Lower lobe of right lung (tissue), 2 donors: ENCODE results near the gene AFAP1L1. TPM values are rescaled to one million over a fixed set of nuclear protein-coding genes. Genes with fewer than 3 reads are reported as not detected.

Experiments used
- ATAC-seq, 2 donors: fragments of 200-7000 bp; cut with Tn5 transposase; one replicate each; pipeline ENCODE4 v1.9.1; 2020 to 2022; ENCODE audit warnings: mild to moderate bottlenecking in 2 of 2, moderate library complexity in 2 of 2
- DNase-seq: peaks from one replicate; pipeline ENCODE4 v3.0.0-alpha.2; 2020
- H3K27ac ChIP-seq: fragments of 200-600 bp; one replicate; pipeline ENCODE4 v1.8.0; 2022
- H3K27me3 ChIP-seq: fragments of 200-600 bp; one replicate; pipeline ENCODE4 v1.8.0; 2022; ENCODE audit warnings: low read depth
- H3K36me3 ChIP-seq: fragments of 200-600 bp; one replicate; pipeline ENCODE4 v1.8.0; 2022; ENCODE audit warnings: mild to moderate bottlenecking
- H3K4me1 ChIP-seq: fragments of 200-600 bp; one replicate; pipeline ENCODE4 v1.8.0; 2022
- H3K4me3 ChIP-seq: fragments of 200-600 bp; one replicate; pipeline ENCODE4 v1.8.0; 2022; ENCODE audit warnings: mild to moderate bottlenecking
- H3K9me3 ChIP-seq: fragments of 200-600 bp; one replicate; pipeline ENCODE4 v1.8.0; 2022
- intact Hi-C: fragments of 100-400 bp; cut with DNase I; formaldehyde crosslinking; loops from one replicate; pipeline ENCODE4 v1.11.0; 2022
- total RNA-seq: library from RNA; stranded (reverse); fragmentation: NEBNext Ultra II Directional; extraction: Animal tissue kit (Norgen Biotek cat#: 25700); gene quantifications from one replicate; pipeline ENCODE4 v1.2.1, GENCODE V29; 2021
- TF ChIP-seq, protein P1 (sequence below): fragments of 200-600 bp; IDR thresholded peaks from one replicate; pipeline ENCODE4 v1.8.0; 2022; ENCODE audit warnings: antibody characterized with exemption, mild to moderate bottlenecking
- donor health status: DM: no; HTN: yes; CAD: no; lungs with severe emphysema.

Gene AFAP1L1
- total RNA-seq, 1 donor from 2014 or later = 26.6 TPM

DNA sequence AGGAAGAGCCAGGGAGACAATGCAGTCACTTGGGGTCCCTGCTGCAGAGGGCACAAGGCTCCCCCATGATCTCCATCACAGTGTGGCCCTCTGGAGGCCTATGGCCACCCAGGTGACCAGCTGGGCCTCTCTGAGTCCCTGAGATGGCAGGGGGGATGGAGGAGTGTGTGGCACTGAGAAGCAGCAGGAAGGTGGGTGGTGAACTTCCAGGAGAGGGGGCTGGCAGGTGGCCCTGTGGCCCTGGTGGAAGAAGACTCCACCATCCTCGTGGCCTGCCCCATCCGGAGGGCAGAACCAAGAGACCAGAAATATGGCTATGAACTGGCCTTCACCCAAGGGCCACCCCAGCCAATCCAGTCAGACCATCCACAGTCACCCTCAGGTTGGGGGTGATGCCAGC, 31.7 kb upstream of the AFAP1L1 start:
- no peaks in the 10 kb centered on the region for H3K27me3 ChIP-seq
- TF ChIP-seq, protein P1, sequence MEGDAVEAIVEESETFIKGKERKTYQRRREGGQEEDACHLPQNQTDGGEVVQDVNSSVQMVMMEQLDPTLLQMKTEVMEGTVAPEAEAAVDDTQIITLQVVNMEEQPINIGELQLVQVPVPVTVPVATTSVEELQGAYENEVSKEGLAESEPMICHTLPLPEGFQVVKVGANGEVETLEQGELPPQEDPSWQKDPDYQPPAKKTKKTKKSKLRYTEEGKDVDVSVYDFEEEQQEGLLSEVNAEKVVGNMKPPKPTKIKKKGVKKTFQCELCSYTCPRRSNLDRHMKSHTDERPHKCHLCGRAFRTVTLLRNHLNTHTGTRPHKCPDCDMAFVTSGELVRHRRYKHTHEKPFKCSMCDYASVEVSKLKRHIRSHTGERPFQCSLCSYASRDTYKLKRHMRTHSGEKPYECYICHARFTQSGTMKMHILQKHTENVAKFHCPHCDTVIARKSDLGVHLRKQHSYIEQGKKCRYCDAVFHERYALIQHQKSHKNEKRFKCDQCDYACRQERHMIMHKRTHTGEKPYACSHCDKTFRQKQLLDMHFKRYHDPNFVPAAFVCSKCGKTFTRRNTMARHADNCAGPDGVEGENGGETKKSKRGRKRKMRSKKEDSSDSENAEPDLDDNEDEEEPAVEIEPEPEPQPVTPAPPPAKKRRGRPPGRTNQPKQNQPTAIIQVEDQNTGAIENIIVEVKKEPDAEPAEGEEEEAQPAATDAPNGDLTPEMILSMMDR = no peak
- ATAC-seq (peak in 1 of 2 donors; percentile 13), DNase-seq (no peak)
- H3K27ac ChIP-seq = no peak overlapping the region
- no peak overlapping the region for H3K4me3 ChIP-seq
- H3K9me3 ChIP-seq = no peaks in the 10 kb centered on the region
- peaks cover 7% of the 10 kb centered on the region for H3K36me3 ChIP-seq
- no peaks in the 10 kb centered on the region for H3K4me1 ChIP-seq
- intact Hi-C loops = no loop called here

DNA sequence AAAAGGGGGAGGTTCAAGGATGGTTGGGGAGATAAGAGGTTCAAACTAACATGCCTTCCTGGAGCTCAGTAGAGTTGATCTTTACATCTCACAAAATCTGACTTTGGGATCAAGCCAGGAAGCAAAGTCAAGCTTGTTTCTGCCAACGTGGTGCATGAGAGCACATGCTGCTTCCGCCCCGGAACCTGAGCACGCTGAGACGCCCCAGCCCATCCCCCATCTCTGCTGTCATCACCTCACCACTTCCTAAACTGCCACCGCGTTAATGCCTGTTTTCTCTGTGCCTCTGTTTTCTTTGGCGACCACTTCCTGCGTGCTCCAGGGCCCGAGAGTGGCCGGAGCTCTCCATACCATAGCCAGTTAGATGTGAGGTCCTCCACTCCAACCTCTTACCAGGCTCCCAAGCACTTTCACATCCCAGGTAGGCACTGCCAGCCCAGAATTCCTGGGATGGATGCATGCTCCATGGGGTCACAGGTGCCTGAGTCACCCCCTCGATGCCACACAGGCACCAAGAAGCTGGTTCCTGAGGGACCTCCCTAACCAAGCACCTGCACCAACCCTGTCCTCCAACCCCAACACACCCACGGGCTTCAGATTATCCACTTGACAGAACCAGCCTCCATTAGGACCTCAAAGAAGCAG, 31.2 kb upstream of the AFAP1L1 start:
- no peaks in the 10 kb centered on the region for H3K4me1 ChIP-seq
- no peaks in the 10 kb centered on the region for H3K9me3 ChIP-seq
- no peak overlapping the region for H3K27ac ChIP-seq
- ATAC-seq (peak; percentile 65 to 67), DNase-seq (peak; percentile 64)
- H3K36me3 ChIP-seq = peaks cover 7% of the 10 kb centered on the region
- intact Hi-C loops = no loop called here
- H3K27me3 ChIP-seq = no peaks in the 10 kb centered on the region
- TF ChIP-seq, protein P1 = no peak
- H3K4me3 ChIP-seq = no peak overlapping the region

DNA sequence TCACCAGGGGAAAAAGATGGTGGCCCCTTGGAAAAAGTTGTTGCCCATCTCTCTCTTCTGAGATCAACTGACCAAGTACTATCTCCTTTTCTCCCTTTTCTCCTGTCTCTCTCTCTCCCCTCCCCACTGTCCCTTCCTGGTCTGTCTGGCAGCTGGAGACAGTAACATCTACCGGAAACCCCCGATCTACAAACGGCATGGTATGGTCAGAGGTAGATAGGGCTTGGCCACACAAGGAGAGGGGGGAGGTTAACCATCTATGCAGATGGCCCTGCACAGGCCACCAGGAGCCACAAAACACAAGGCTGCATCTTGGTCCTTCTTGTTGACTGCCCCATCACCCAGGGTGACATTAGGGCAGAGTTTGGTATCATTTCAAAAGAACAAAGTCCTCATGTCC, 29.3 kb upstream of the AFAP1L1 start:
- intact Hi-C loops = no loop called here
- no peak overlapping the region for H3K4me3 ChIP-seq
- ATAC-seq = no peak
- H3K9me3 ChIP-seq = no peaks in the 10 kb centered on the region
- H3K27ac ChIP-seq = no peak overlapping the region
- TF ChIP-seq, protein P1 = no peak
- H3K27me3 ChIP-seq = no peaks in the 10 kb centered on the region
- no peaks in the 10 kb centered on the region for H3K4me1 ChIP-seq
- H3K36me3 ChIP-seq = peaks cover 16% of the 10 kb centered on the region
- DNase-seq = no peak

DNA sequence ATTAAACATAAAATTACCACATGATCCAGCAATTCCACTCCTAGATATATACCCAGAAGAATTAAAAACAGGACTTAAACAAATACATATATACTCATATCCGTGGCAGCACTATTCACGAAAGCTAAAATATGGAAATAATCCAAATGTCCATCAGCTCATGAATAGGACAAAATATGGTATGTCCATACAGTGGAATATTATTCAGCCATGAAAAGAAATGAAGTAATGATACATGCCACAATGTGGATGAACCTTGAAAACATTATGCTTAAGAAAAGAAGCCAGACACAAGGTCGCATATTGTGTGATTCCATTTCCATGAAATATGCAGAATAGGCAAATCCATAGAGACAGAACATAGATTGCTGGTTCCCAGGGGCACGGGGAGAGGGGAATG, 24.8 kb upstream of the AFAP1L1 start:
- H3K36me3 ChIP-seq = peaks cover 29% of the 10 kb centered on the region

DNA sequence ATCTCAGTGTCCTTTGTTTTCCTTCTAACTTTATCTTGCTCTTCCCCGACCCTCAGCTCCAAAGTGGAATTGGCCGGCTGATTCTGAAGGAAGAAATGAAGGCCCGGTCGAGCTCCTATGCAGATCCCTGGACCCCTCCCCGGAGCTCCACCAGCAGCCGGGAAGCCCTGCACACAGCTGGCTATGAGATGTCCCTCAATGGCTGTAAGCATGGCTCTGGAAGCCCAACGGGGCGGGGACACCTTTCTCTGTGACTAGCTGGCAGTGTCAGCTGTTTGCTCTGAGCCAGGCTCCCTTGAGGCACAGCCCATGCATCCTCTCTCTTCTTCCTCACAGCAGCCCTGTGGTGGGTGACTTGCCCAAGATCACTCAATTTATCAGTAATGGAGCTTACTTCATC, 23.9 kb upstream of the AFAP1L1 start:
- Histone ChIP-seq H3K27me3 (no peaks in the 10 kb centered on the region), H3K9me3 (no peaks in the 10 kb centered on the region), H3K36me3 (peaks cover 37% of the 10 kb centered on the region), H3K4me3 (no peak overlapping the region), H3K27ac (no peak overlapping the region), H3K4me1 (no peaks in the 10 kb centered on the region)
- TF ChIP-seq, protein P1 = no peak
- intact Hi-C loops = no loop called here
- ATAC-seq (no peak), DNase-seq (no peak)

More for the DNA sequence above, 24.8 kb upstream of the AFAP1L1 start:
- H3K27me3 ChIP-seq = no peaks in the 10 kb centered on the region
- no peaks in the 10 kb centered on the region for H3K9me3 ChIP-seq
- H3K4me3 ChIP-seq = no peak overlapping the region
- TF ChIP-seq, protein P1 = no peak
- DNase-seq = no peak
- intact Hi-C loops = no loop called here
- H3K4me1 ChIP-seq = no peaks in the 10 kb centered on the region
- no peak for ATAC-seq
- no peak overlapping the region for H3K27ac ChIP-seq
